IPS-15b (cell line): Measurements from ENCODE around the gene TYW1B.
"Not testable (repeated sequence)": the region's sequence is repeated elsewhere in the genome, so short reads cannot be mapped to it uniquely, and the experiment has no call there.

Experiments
- H3K27me3 ChIP-seq: one replicate; pipeline ENCODE4 v1.6.1; 2013; ENCODE audit warnings: low read length; ENCODE audit not compliant: control insufficient read depth, insufficient read depth
- H3K36me3 ChIP-seq: one replicate; pipeline ENCODE4 v1.6.1; 2013; ENCODE audit warnings: low read length; ENCODE audit not compliant: control insufficient read depth, insufficient read depth
- H3K4me1 ChIP-seq: one replicate; pipeline ENCODE4 v1.6.1; 2013; ENCODE audit warnings: mild to moderate bottlenecking, low read length; ENCODE audit not compliant: control insufficient read depth, insufficient read depth
- H3K4me3 ChIP-seq: one replicate; pipeline ENCODE4 v1.5.1; 2013; ENCODE audit warnings: low read depth, low read length
- H3K9ac ChIP-seq: one replicate; pipeline ENCODE4 v1.6.1; 2013; ENCODE audit warnings: low read depth, mild to moderate bottlenecking, low read length
- H3K9me3 ChIP-seq: one replicate; pipeline ENCODE4 v1.6.1; 2013; ENCODE audit warnings: mild to moderate bottlenecking, low read length; ENCODE audit not compliant: control insufficient read depth, insufficient read depth

The TYW1B gene

DNA sequence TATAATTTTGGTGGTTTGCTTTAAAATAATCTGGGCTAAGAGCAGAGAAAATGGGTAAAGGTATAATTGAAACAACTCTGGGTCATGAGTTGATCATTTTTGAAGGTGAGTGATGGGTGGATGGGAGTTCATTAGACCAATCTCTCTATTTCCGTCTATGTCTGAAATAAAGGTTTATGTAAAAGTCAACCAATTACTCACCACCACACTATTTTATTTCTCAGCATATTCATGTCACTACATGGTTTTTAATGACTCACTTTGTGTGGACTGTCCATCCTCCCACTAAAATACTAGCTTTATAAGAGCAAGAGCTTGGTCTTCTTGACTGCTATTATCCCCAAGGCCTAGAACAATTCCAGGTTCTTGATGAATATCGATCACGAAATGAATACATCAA, 199.6 kb downstream of the TYW1B start:
- not testable (repeated sequence) for H3K27me3 ChIP-seq, H3K4me3 ChIP-seq, H3K36me3 ChIP-seq, H3K4me1 ChIP-seq, H3K9ac ChIP-seq, H3K9me3 ChIP-seq

- H3K9ac ChIP-seq, H3K27me3 ChIP-seq, H3K4me1 ChIP-seq, H3K9me3 ChIP-seq, H3K36me3 ChIP-seq, H3K4me3 ChIP-seq: not testable (repeated sequence)
These were observed 201.5 kb downstream of the TYW1B start for GRCh38 chr7:72626428-72627011.

DNA sequence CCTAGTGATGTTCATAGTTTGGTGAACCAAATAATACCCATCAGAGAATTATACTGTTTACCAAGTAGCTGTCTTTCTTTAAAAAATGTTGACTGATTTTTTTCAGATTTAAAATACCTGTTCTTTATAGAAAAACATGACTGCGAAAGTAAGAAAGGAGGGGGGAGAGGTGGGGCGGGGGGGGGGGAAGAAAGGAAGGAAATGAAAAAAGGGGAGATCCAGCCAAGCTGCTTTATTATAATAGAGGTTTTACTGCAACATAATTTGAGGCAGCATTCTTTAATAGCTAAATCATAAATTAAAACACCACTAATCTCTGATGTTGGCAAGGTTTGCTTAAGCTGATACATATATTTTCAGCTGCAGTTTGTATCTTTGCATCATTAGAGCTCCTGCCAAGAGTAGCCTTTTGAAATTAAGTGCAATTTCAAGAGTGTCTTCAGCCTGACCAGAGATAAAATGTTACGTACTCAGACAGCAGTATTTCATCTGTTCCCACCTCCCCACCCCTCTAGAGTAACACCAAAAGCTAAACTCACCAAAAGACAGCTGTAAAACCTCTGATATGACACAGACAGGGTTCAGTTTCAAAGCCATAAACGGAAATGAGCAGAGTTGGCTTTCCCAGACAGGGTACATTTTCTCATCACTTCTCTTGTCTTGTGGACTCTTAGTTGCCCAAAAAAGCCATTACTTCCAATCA, 202.1 kb downstream of the TYW1B start:
- H3K27me3 ChIP-seq, H3K9ac ChIP-seq, H3K4me3 ChIP-seq, H3K36me3 ChIP-seq, H3K9me3 ChIP-seq: not testable (repeated sequence)
- H3K4me1 ChIP-seq: peaks cover 12% of the 10 kb centered on the region

DNA sequence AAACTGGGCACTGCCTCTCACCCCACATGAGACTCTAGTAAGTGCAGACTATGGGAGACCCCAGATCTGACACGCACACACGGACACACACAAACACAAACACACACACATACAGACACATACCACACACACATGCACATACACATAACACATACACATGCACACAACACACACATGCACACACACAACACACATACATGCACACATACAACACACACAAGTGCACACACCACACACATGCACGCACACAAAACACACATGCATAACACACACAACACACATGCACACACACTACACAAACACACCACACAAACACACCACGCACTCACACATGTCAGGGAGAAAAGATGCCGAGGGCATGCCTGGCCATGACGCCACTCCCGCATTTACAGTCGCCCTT, 205.5 kb downstream of the TYW1B start:
- no peak overlapping the region for H3K4me3 ChIP-seq
- no peaks in the 10 kb centered on the region for H3K27me3 ChIP-seq
- H3K9me3 ChIP-seq: no peaks in the 10 kb centered on the region
- no peaks in the 10 kb centered on the region for H3K36me3 ChIP-seq
- peaks cover 16% of the 10 kb centered on the region for H3K4me1 ChIP-seq
- no peak overlapping the region for H3K9ac ChIP-seq

- not testable (repeated sequence) for H3K9me3 ChIP-seq, H3K27me3 ChIP-seq, H3K9ac ChIP-seq, H3K36me3 ChIP-seq, H3K4me3 ChIP-seq
- peaks cover 16% of the 10 kb centered on the region for H3K4me1 ChIP-seq
These were observed 206.2 kb downstream of the TYW1B start for GRCh38 chr7:72621761-72622187.

DNA sequence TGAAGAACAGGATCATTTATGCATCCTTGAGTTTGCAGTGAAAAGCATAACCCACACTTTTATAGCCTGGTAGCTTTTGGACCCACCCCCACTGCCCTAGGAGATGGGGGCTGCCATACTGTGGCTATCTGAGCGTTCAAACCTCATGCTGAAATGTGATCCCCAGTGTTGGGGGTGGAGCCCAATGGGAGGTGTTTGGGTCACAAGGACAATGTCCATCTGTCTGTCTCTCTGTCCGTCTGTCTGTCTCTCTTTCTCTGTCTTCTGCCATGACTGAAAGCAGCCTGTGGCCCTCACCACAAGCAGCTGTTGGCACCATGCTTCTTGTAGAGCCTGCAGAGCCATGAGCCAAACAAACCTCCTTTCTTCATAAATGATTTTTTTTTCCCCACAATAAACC, 207.1 kb downstream of the TYW1B start:
- not testable (repeated sequence) for H3K9ac ChIP-seq, H3K9me3 ChIP-seq, H3K4me3 ChIP-seq, H3K36me3 ChIP-seq, H3K27me3 ChIP-seq
- H3K4me1 ChIP-seq: peaks cover 16% of the 10 kb centered on the region

GRCh38 chr7:72618435-72619180, 209.4 kb downstream of the TYW1B start:
- not testable (repeated sequence) for H3K9me3 ChIP-seq, H3K9ac ChIP-seq, H3K27me3 ChIP-seq, H3K36me3 ChIP-seq, H3K4me3 ChIP-seq
- peaks cover 16% of the 10 kb centered on the region for H3K4me1 ChIP-seq

- H3K9me3 ChIP-seq, H3K27me3 ChIP-seq, H3K9ac ChIP-seq, H3K36me3 ChIP-seq, H3K4me3 ChIP-seq, H3K4me1 ChIP-seq: not testable (repeated sequence)
These were observed 218.2 kb downstream of the TYW1B start for GRCh38 chr7:72609761-72610160.

GRCh38 chr7:72607988-72608387, 220.0 kb downstream of the TYW1B start:
- H3K36me3 ChIP-seq, H3K27me3 ChIP-seq, H3K9ac ChIP-seq, H3K4me1 ChIP-seq, H3K4me3 ChIP-seq, H3K9me3 ChIP-seq: not testable (repeated sequence)

DNA sequence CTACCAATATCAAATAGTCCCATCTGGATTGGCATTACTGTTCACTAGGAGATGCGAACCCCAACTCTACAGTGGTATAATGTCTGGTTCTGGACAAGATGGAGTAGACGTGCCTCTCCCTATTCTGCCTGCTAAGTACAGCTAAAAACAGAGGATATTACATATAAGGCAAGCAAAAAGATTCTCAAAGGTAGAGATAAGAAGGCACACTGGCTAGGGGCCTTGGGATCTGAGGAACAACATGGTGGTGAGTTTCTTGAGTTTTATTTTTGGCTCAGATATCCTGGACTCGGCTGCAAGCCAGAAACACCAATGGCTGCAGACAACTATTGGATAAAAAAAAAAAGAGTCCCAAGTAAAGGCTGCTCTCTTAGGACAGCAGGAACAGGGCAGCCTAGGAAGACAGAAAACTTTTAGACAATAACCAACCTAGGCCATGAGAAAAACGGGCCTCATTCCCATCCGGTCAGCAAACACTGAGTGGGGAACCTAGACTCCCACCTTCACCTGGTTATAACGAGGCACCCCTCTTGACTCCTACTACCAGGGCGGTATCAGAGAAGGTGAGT, 222.1 kb downstream of the TYW1B start:
- H3K4me3 ChIP-seq, H3K9ac ChIP-seq, H3K4me1 ChIP-seq, H3K36me3 ChIP-seq, H3K9me3 ChIP-seq, H3K27me3 ChIP-seq: not testable (repeated sequence)

DNA sequence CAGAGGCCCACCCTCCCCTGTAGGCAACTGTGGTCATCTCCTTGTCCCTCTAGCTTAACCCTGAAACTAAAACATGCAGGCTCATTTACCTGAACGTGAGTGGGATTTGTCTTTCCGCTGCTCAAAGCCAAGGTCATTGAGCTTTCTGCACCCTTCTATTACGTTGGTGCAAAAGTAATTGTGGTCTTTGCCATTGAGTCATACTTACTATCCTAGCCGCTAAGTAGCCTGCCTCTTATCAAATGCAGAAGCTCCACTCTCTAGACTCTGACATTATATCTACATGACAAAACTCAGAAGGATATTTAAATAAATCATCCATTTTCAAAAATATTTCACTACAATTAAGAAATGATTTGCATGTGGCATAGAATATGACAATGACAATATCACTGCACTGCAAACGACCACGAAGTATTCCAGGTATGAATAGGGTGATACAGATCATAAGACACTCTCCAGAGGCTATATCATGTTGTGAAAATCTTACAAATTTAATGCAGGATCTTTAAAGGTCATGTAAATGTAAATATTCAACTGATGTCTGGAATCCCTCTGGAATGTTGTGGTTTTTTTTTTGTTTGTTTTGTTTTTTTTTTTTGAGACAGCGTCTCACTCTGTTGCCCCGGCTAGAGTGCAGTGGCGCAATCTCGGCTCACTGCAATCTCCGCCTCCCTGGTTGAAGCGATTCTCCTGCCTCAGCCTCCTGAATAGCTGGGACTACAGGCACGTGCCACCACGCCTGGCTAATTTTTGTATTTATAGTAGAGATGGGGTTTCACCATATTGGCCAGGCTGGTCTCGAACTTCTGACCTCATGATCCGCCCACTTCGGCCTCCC, 223.0 kb downstream of the TYW1B start:
- not testable (repeated sequence) for H3K36me3 ChIP-seq, H3K4me1 ChIP-seq, H3K4me3 ChIP-seq, H3K9me3 ChIP-seq, H3K27me3 ChIP-seq, H3K9ac ChIP-seq
